ENCODE data around the gene ADK. TPM values are rescaled to one million over a fixed set of nuclear protein-coding genes. Genes with fewer than 3 reads are reported as not detected.

The ADK gene
- total RNA-seq, 2 experiments from 2014 or later: 26.4 to 31.1 TPM

GRCh38 chr10:74282848-74283210 is 131.8 kb downstream of the ADK start:
- intact Hi-C loops (cut with micrococcal nuclease; ENCODE audit: unreplicated experiment): no loop called here

GRCh38 chr10:74289188-74289587 is 138.2 kb downstream of the ADK start:
- H3K36me3 ChIP-seq (ENCODE audit: insufficient read depth, low read length): no peaks in the 10 kb centered on the region
- intact Hi-C loops (cut with micrococcal nuclease; ENCODE audit: unreplicated experiment): no loop called here
- no peak for DNase-seq (ENCODE audit: low spot score)
- H4K20me1 ChIP-seq (ENCODE audit: insufficient read depth, low read length): no peaks in the 10 kb centered on the region
- no peaks in the 10 kb centered on the region for H3K79me2 ChIP-seq (ENCODE audit: insufficient read depth, low read depth, low read length)
- ChIA-PET CTCF (ENCODE audit: unreplicated experiment) (no interaction called here), POLR2A (interaction anchor here (0.6 to 1.8 kb wide), 2 partner anchors 10 to 32 kb away, joined by 3 to 7 read pairs; no protein-coding TSS in a partner anchor)
- TF ChIP-seq CTCF (conservative IDR thresholded peaks at IDR 0.05; ENCODE audit: low read length): no peak
- TF ChIP-seq EZH2phosphoT487 (IDR thresholded peaks at IDR 0.05; ENCODE audit: borderline replicate concordance, low read depth, low read length): no peak
- no peak overlapping the region for H3K4me3 ChIP-seq (ENCODE audit: low read depth, low read length, poor library complexity, severe bottlenecking)
- no peak overlapping the region for H3K4me2 ChIP-seq (ENCODE audit: low read length)
- H3K9me3 ChIP-seq (ENCODE audit: low read length): 0 out of 2 replicates have a peak, but pooled peaks cover 5% of the 10 kb centered on the region
- BruUV-seq (replicated peaks): no TSS peak
- no peaks in the 10 kb centered on the region for H3K9me2 ChIP-seq (ENCODE audit: insufficient read depth, low read length)
- H3K27ac ChIP-seq (ENCODE audit: low read depth, low read length, poor library complexity, severe bottlenecking): no peak overlapping the region
- H2AFZ ChIP-seq (ENCODE audit: low read length): no peak overlapping the region
- no peaks in the 10 kb centered on the region for H3K4me1 ChIP-seq (ENCODE audit: insufficient read depth, low read length, poor library complexity, severe bottlenecking)

More at GRCh38 chr10:74282848-74283210, 131.8 kb downstream of the ADK start:
- no TSS peak for BruUV-seq (replicated peaks)
- TF ChIP-seq CTCF (conservative IDR thresholded peaks at IDR 0.05; ENCODE audit: low read length) (no peak), EZH2phosphoT487 (IDR thresholded peaks at IDR 0.05; ENCODE audit: borderline replicate concordance, low read depth, low read length) (no peak)
- no peak overlapping the region for H2AFZ ChIP-seq (ENCODE audit: low read length)
- POLR2A ChIA-PET: no interaction called here
- H3K27ac ChIP-seq (ENCODE audit: low read depth, low read length, poor library complexity, severe bottlenecking): no peak overlapping the region
- H3K36me3 ChIP-seq (ENCODE audit: insufficient read depth, low read length): no peaks in the 10 kb centered on the region
- no peaks in the 10 kb centered on the region for H4K20me1 ChIP-seq (ENCODE audit: insufficient read depth, low read length)
- 0 out of 2 replicates have a peak, but pooled peaks cover 5% of the 10 kb centered on the region for H3K9me3 ChIP-seq (ENCODE audit: low read length)
- H3K4me1 ChIP-seq (ENCODE audit: insufficient read depth, low read length, poor library complexity, severe bottlenecking): no peaks in the 10 kb centered on the region
- H3K79me2 ChIP-seq (ENCODE audit: insufficient read depth, low read depth, low read length): no peaks in the 10 kb centered on the region
- no peak for DNase-seq (ENCODE audit: low spot score)
- no peak overlapping the region for H3K4me3 ChIP-seq (ENCODE audit: low read depth, low read length, poor library complexity, severe bottlenecking)
- H3K9me2 ChIP-seq (ENCODE audit: insufficient read depth, low read length): no peaks in the 10 kb centered on the region
- CTCF ChIA-PET (ENCODE audit: unreplicated experiment): no interaction called here
- no peak overlapping the region for H3K4me2 ChIP-seq (ENCODE audit: low read length)

- POLR2A ChIA-PET: interaction anchor here (0.6 to 1.8 kb wide), 2 partner anchors 10 to 121 kb away, joined by 3 to 7 read pairs; no protein-coding TSS in a partner anchor
- BruUV-seq (replicated peaks): no TSS peak
- Histone ChIP-seq H3K79me2 (ENCODE audit: insufficient read depth, low read depth, low read length) (no peaks in the 10 kb centered on the region), H3K36me3 (ENCODE audit: insufficient read depth, low read length) (no peaks in the 10 kb centered on the region), H3K27ac (ENCODE audit: low read depth, low read length, poor library complexity, severe bottlenecking) (no peak overlapping the region), H3K9me3 (ENCODE audit: low read length) (0 out of 2 replicates have a peak, but pooled peaks cover 2% of the 10 kb centered on the region), H3K4me3 (ENCODE audit: low read depth, low read length, poor library complexity, severe bottlenecking) (no peak overlapping the region), H2AFZ (ENCODE audit: low read length) (no peak overlapping the region), H3K4me2 (ENCODE audit: low read length) (no peak overlapping the region), H3K4me1 (ENCODE audit: insufficient read depth, low read length, poor library complexity, severe bottlenecking) (no peaks in the 10 kb centered on the region), H4K20me1 (ENCODE audit: insufficient read depth, low read length) (no peaks in the 10 kb centered on the region), H3K9me2 (ENCODE audit: insufficient read depth, low read length) (no peaks in the 10 kb centered on the region)
- TF ChIP-seq CTCF (conservative IDR thresholded peaks at IDR 0.05; ENCODE audit: low read length) (no peak), EZH2phosphoT487 (IDR thresholded peaks at IDR 0.05; ENCODE audit: borderline replicate concordance, low read depth, low read length) (no peak)
- intact Hi-C loops (cut with micrococcal nuclease; ENCODE audit: unreplicated experiment): no loop called here
- DNase-seq (ENCODE audit: low spot score): no peak
- CTCF ChIA-PET (ENCODE audit: unreplicated experiment): no interaction called here
Measured at GRCh38 chr10:74289951-74290350, 138.9 kb downstream of the ADK start.

Measured in OCI-LY7 (cell line).